H9 (cell line): Measurements from ENCODE around the gene HCCS. TPM values are rescaled to one million over a fixed set of nuclear protein-coding genes. Genes with fewer than 3 reads are reported as not detected.

Experiments used
- DNase-seq: peaks from one replicate; pipeline ENCODE4 v3.0.0-alpha.2; 2017
- H2AFZ ChIP-seq: one replicate; pipeline ENCODE4 v1.6.1; 2013; ENCODE audit warnings: mild to moderate bottlenecking, low read length, control low read depth, moderate library complexity
- H2AK5ac ChIP-seq: 2 replicates; pipeline ENCODE4 v1.6.1; 2013; ENCODE audit warnings: low read length, control low read depth, mixed read lengths; ENCODE audit not compliant: insufficient read length
- H2BK120ac ChIP-seq: one replicate; pipeline ENCODE4 v1.6.1; 2013; ENCODE audit warnings: low read depth, mild to moderate bottlenecking, low read length, control low read depth, inconsistent platforms; ENCODE audit not compliant: poor library complexity, severe bottlenecking
- H2BK12ac ChIP-seq: 2 replicates; pipeline ENCODE4 v1.6.1; 2013; ENCODE audit warnings: low read length, control low read depth, mixed read lengths, low read depth; ENCODE audit not compliant: insufficient read length
- H2BK15ac ChIP-seq: 2 replicates; pipeline ENCODE4 v1.6.1; 2013; ENCODE audit warnings: low read depth, low read length, control low read depth
- H2BK20ac ChIP-seq: one replicate; pipeline ENCODE4 v1.6.1; 2013; ENCODE audit warnings: low read depth, mild to moderate bottlenecking, low read length, control low read depth, inconsistent platforms; ENCODE audit not compliant: poor library complexity, severe bottlenecking
- H2BK5ac ChIP-seq: 2 replicates; pipeline ENCODE4 v1.6.1; 2013; ENCODE audit warnings: low read length, control low read depth, mixed read lengths; ENCODE audit not compliant: insufficient read length
- H3K14ac ChIP-seq: 2 replicates; pipeline ENCODE4 v1.6.1; 2013; ENCODE audit warnings: low read length, control low read depth; ENCODE audit not compliant: insufficient read depth
- H3K18ac ChIP-seq: 2 replicates; pipeline ENCODE4 v1.6.1; 2013; ENCODE audit warnings: low read depth, mild to moderate bottlenecking, mixed read lengths, low read length, control low read depth; ENCODE audit not compliant: insufficient read length
- H3K23ac ChIP-seq: 2 replicates; pipeline ENCODE4 v1.6.1; 2013; ENCODE audit warnings: low read length, control low read depth, mixed read lengths, low read depth; ENCODE audit not compliant: insufficient read length
- H3K23me2 ChIP-seq: 2 replicates; pipeline ENCODE4 v1.6.1; 2013; ENCODE audit warnings: low read depth, mild to moderate bottlenecking, mixed read lengths, low read length, control low read depth; ENCODE audit not compliant: insufficient read length, poor library complexity, severe bottlenecking
- H3K27ac ChIP-seq: 2 replicates; pipeline ENCODE4 v1.5.1; 2013; ENCODE audit warnings: low read length, control low read depth, mixed read lengths, low read depth; ENCODE audit not compliant: insufficient read length
- H3K27me3 ChIP-seq: 2 replicates; pipeline ENCODE4 v1.6.1; 2013; ENCODE audit warnings: low read length, control low read depth, inconsistent platforms; ENCODE audit not compliant: insufficient read depth
- H3K4ac ChIP-seq: 2 replicates; pipeline ENCODE4 v1.6.1; 2013; ENCODE audit warnings: low read depth, mild to moderate bottlenecking, control low read depth, inconsistent platforms, low read length, moderate library complexity
- H3K4me1 ChIP-seq: 2 replicates; pipeline ENCODE4 v1.6.1; 2013; ENCODE audit warnings: low read length, control low read depth, inconsistent platforms; ENCODE audit not compliant: insufficient read depth
- H3K4me2 ChIP-seq: 2 replicates; pipeline ENCODE4 v1.6.1; 2013; ENCODE audit warnings: low read length, control low read depth, mixed read lengths; ENCODE audit not compliant: insufficient read length, insufficient read depth
- H3K56ac ChIP-seq: 2 replicates; pipeline ENCODE4 v1.6.1; 2013; ENCODE audit warnings: low read depth, mild to moderate bottlenecking, mixed read lengths, low read length, control low read depth; ENCODE audit not compliant: insufficient read length
- H3K79me1 ChIP-seq: 2 replicates; pipeline ENCODE4 v1.6.1; 2013; ENCODE audit warnings: low read depth, mild to moderate bottlenecking, moderate library complexity, low read length, control low read depth, inconsistent platforms; ENCODE audit not compliant: insufficient read depth, poor library complexity, severe bottlenecking
- H3K79me2 ChIP-seq: 2 replicates; pipeline ENCODE4 v1.6.1; 2013; ENCODE audit warnings: low read length, control low read depth, inconsistent platforms; ENCODE audit not compliant: insufficient read depth
- H3K9ac ChIP-seq: 2 replicates; pipeline ENCODE4 v1.6.1; 2013; ENCODE audit warnings: low read length, control low read depth, mixed read lengths; ENCODE audit not compliant: insufficient read length; ENCODE audit errors: extremely low read depth
- H3K9me3 ChIP-seq: one replicate; pipeline ENCODE4 v1.6.1; 2013; ENCODE audit warnings: low read depth, low read length, inconsistent platforms; ENCODE audit not compliant: control insufficient read depth
- H3T11ph ChIP-seq: one replicate; pipeline ENCODE4 v1.6.1; 2013; ENCODE audit warnings: mild to moderate bottlenecking, low read length, control low read depth, inconsistent platforms
- H4K20me1 ChIP-seq: one replicate; pipeline ENCODE4 v1.6.1; 2013; ENCODE audit not compliant: control insufficient read depth, insufficient read length, insufficient read depth
- H4K5ac ChIP-seq: 2 replicates; pipeline ENCODE4 v1.6.1; 2013; ENCODE audit warnings: low read depth, mild to moderate bottlenecking, mixed read lengths, low read length, control low read depth; ENCODE audit not compliant: insufficient read length
- H4K8ac ChIP-seq: replicated peaks from 2 replicates; pipeline ENCODE4 v1.6.1; 2013; ENCODE audit warnings: low read length, control low read depth, mixed read lengths, low read depth; ENCODE audit not compliant: insufficient read length
- H4K91ac ChIP-seq: 2 replicates; pipeline ENCODE4 v1.6.1; 2013; ENCODE audit warnings: low read depth, mild to moderate bottlenecking, moderate library complexity, mixed read lengths, low read length, control low read depth; ENCODE audit not compliant: insufficient read length
- H3K27ac Mint-ChIP-seq, 3 experiments: 2 replicates in 2 of 3; 3 replicates in 1 of 3; pipeline ENCODE4 v1.8.0; 2020 to 2021; ENCODE audit warnings: mixed read lengths in 3 of 3, mild to moderate bottlenecking in 1 of 3, moderate library complexity in 1 of 3
- H3K27me3 Mint-ChIP-seq: 2 replicates; pipeline ENCODE4 v1.8.0; 2021; ENCODE audit warnings: low read depth, mild to moderate bottlenecking, moderate library complexity, mixed read lengths
- H3K36me3 Mint-ChIP-seq, 3 experiments: 2 replicates in 2 of 3; 3 replicates in 1 of 3; pipeline ENCODE4 v1.8.0; 2020 to 2021; ENCODE audit warnings: low read depth in 3 of 3, mixed read lengths in 3 of 3; ENCODE audit not compliant: insufficient read depth in 1 of 3
- H3K4me1 Mint-ChIP-seq, 2 experiments: 2 replicates each; pipeline ENCODE4 v1.8.0; 2020; ENCODE audit warnings: mixed read lengths in 2 of 2
- H3K4me3 Mint-ChIP-seq, 2 experiments: 2 replicates in 1 of 2; 3 replicates in 1 of 2; pipeline ENCODE4 v1.8.0; 2020 to 2021; ENCODE audit warnings: mild to moderate bottlenecking in 2 of 2, mixed read lengths in 2 of 2, moderate library complexity in 1 of 2
- H3K9me3 Mint-ChIP-seq, 2 experiments: 2 replicates in 1 of 2; 3 replicates in 1 of 2; pipeline ENCODE4 v1.8.0; 2020; ENCODE audit warnings: mild to moderate bottlenecking in 2 of 2, mixed read lengths in 2 of 2, moderate library complexity in 1 of 2
- CTCF ChIP-seq: fragments of 200-600 bp; sonication (generic); conservative IDR thresholded peaks from 3 replicates; pipeline ENCODE4 v1.8.0; 2021; ENCODE audit warnings: antibody characterized with exemption, mild to moderate bottlenecking
- WGBS: extraction: QIAGEN DNeasy Blood & Tissue Kit; methylation state at CpG from one replicate; pipeline ENCODE4 v1.1.7; 2013; ENCODE audit warnings: missing lambda C conversion rate, low lambda C conversion rate, mixed read lengths; ENCODE audit not compliant: insufficient read length; ENCODE audit errors: extremely low coverage; 5-methylcytosine and 5-hydroxymethylcytosine counted together
- total RNA-seq: library from RNA; stranded (reverse); gene quantifications from 2 replicates; pipeline ENCODE4 v1.2.1, GENCODE V29; 2021

HCCS gene
- total RNA-seq, 1 experiment from 2014 or later, result 39.2 TPM

GRCh38 chrX:11129534-11130105 is 18.5 kb downstream of the HCCS start:
- no peak overlapping the region for H4K91ac ChIP-seq
- no peaks in the 10 kb centered on the region for H3K9me3 ChIP-seq
- no peak overlapping the region for H2BK12ac ChIP-seq
- no peaks in the 10 kb centered on the region for H3K27me3 Mint-ChIP-seq
- H3K56ac ChIP-seq, result no peak overlapping the region
- H3K27ac ChIP-seq, result no peak overlapping the region
- H2BK5ac ChIP-seq, result no peak overlapping the region
- no peak overlapping the region for H2BK20ac ChIP-seq
- DNase-seq, result no peak
- TF ChIP-seq CTCF, result no peak
- no peak overlapping the region for H3K4me2 ChIP-seq
- H3K4me3 Mint-ChIP-seq, result no peak overlapping the region
- H3T11ph ChIP-seq, result no peak overlapping the region
- H3K14ac ChIP-seq, result no peak overlapping the region
- WGBS, result no CpG with 5 or more reads among the region's 5 CpGs
- H3K23ac ChIP-seq, result no peak overlapping the region
- no peaks in the 10 kb centered on the region for H3K79me1 ChIP-seq
- no peak overlapping the region for H2AK5ac ChIP-seq
- no peaks in the 10 kb centered on the region for H4K20me1 ChIP-seq
- H3K4me1 Mint-ChIP-seq, result peaks cover 5 to 11% of the 10 kb centered on the region in 2 experiments; a peak in 3 of 4 replicates
- H3K4me1 ChIP-seq, result no peaks in the 10 kb centered on the region
- H3K27me3 ChIP-seq, result no peaks in the 10 kb centered on the region
- H2AFZ ChIP-seq, result no peak overlapping the region
- no peaks in the 10 kb centered on the region for H3K23me2 ChIP-seq
- no peak overlapping the region for H4K8ac ChIP-seq
- H3K27ac Mint-ChIP-seq, result no peak overlapping the region
- H2BK15ac ChIP-seq, result no peak overlapping the region
- H3K9ac ChIP-seq, result no peak overlapping the region
- H3K79me2 ChIP-seq, result no peaks in the 10 kb centered on the region
- H4K5ac ChIP-seq, result no peak overlapping the region
- H3K18ac ChIP-seq, result no peak overlapping the region
- peaks cover 71 to 82% of the 10 kb centered on the region in 2 experiments for H3K9me3 Mint-ChIP-seq
- peaks cover 5 to 10% (median 6%) of the 10 kb centered on the region in 3 experiments for H3K36me3 Mint-ChIP-seq
- H3K4ac ChIP-seq, result no peak overlapping the region
- H2BK120ac ChIP-seq, result no peak overlapping the region
